HCT116 (cell line): ENCODE results near the gene POLA2. TPM values are rescaled to one million over a fixed set of nuclear protein-coding genes. Genes with fewer than 3 reads are reported as not detected.

Experiments used
- ATAC-seq: fragments of 200-7000 bp; cut with Tn5 transposase; 2 replicates; pipeline ENCODE4 v1.9.1; 2020; ENCODE audit warnings: mild to moderate bottlenecking, moderate library complexity
- BruUV-seq: library from RNA; stranded (reverse); fragments of 400-500 nt; replicated peaks from 2 replicates; lab custom pipeline; 2021; lab: Mats Ljungman, UMichigan
- CTCF ChIA-PET: fragments of 300-600 bp; sonication (Branson Sonifier 250); formaldehyde crosslinking; loops from one replicate; lab custom pipeline; 2021; ENCODE audit warnings: antibody characterized with exemption; lab: Charles Lee
- POLR2A ChIA-PET: fragments of 300-600, 350-600 bp; sonication (Branson Sonifier 250); formaldehyde crosslinking; loops from one replicate; lab custom pipeline; 2021; ENCODE audit warnings: antibody characterized with exemption; lab: Charles Lee
- RAD21 ChIA-PET, 2 experiments: fragments of 300-600 bp; sonication (Branson Sonifier 250); formaldehyde crosslinking; loops; one replicate each; lab custom pipeline; 2023; ENCODE audit warnings: low total read pairs in 2 of 2; ENCODE audit not compliant: uncharacterized antibody in 2 of 2, unreplicated experiment in 2 of 2, low non-redundant PET in 1 of 2; lab: Charles Lee
- DNase-seq: peaks from one replicate; pipeline ENCODE4 v3.0.0-alpha.2; 2010; ENCODE audit warnings: low read depth, low spot score
- H2AFZ ChIP-seq: fragments of 200-600 bp; shearing (Covaris generic), sonication (generic); 2 replicates; pipeline ENCODE4 v1.6.1; 2017; ENCODE audit warnings: low read depth, mixed run types, mixed read lengths, antibody characterized with exemption, low read length; ENCODE audit not compliant: poor library complexity, severe bottlenecking
- H3K27ac ChIP-seq: 2 replicates; pipeline ENCODE4 v1.5.1; 2012; ENCODE audit warnings: low read depth, low read length
- H3K27me3 ChIP-seq: fragments of 200-600 bp; sonication (generic); 2 replicates; pipeline ENCODE4 v1.6.1; 2016; ENCODE audit warnings: mixed run types, low read length, mixed read lengths; ENCODE audit not compliant: insufficient read depth
- H3K36me3 ChIP-seq, 2 experiments: fragments of 200-500 bp in 1 of 2; fragments of 200-600 bp in 1 of 2; sonication (Bioruptor generic) in 1 of 2; sonication (generic) in 1 of 2; 2 replicates each; pipeline versions ENCODE4 v1.5.1 to v1.6.1; 2014 to 2016; ENCODE audit warnings: low read length in 2 of 2, inconsistent platforms in 1 of 2, mixed read lengths in 1 of 2, mixed run types in 1 of 2; ENCODE audit not compliant: insufficient read depth in 2 of 2, control insufficient read depth in 1 of 2
- H3K4me1 ChIP-seq, 2 experiments: fragments of 200-600 bp in 1 of 2; sonication (generic) in 1 of 2; 2 replicates each; pipeline versions ENCODE4 v1.5.1 to v1.6.1; 2012 to 2017; ENCODE audit warnings: low read length in 2 of 2, inconsistent platforms in 1 of 2, mild to moderate bottlenecking in 1 of 2, mixed read lengths in 1 of 2, mixed run types in 1 of 2, moderate library complexity in 1 of 2; ENCODE audit not compliant: insufficient read depth in 2 of 2, control insufficient read depth in 1 of 2
- H3K4me2 ChIP-seq: fragments of 200-600 bp; sonication (generic); 2 replicates; pipeline ENCODE4 v1.6.1; 2017; ENCODE audit warnings: mixed run types, low read length, mixed read lengths
- H3K4me3 ChIP-seq, 2 experiments: fragments of 200-600 bp in 1 of 2; sonication (generic) in 1 of 2; replicated peaks in 1 of 2; 2 replicates each; pipeline ENCODE4 v1.5.1; 2011 to 2016; ENCODE audit warnings: low read length in 2 of 2, control low read depth in 1 of 2, low read depth in 1 of 2, mild to moderate bottlenecking in 1 of 2, mixed read lengths in 1 of 2, mixed run types in 1 of 2
- H3K79me2 ChIP-seq: fragments of 200-600 bp; sonication (generic); 2 replicates; pipeline ENCODE4 v1.6.1; 2017; ENCODE audit warnings: mild to moderate bottlenecking, mixed run types, low read length, moderate library complexity, mixed read lengths; ENCODE audit not compliant: insufficient read depth
- H3K9ac ChIP-seq: fragments of 200-600 bp; sonication (generic); 2 replicates; pipeline ENCODE4 v1.6.1; 2016; ENCODE audit warnings: low read length, mixed read lengths
- H3K9me2 ChIP-seq: fragments of 200-600 bp; sonication (generic), shearing (Covaris generic); 2 replicates; pipeline ENCODE4 v1.6.1; 2017; ENCODE audit warnings: mixed run types, mild to moderate bottlenecking, moderate library complexity; ENCODE audit not compliant: insufficient read depth
- H3K9me3 ChIP-seq, 2 experiments: fragments of 200-500 bp in 1 of 2; fragments of 200-600 bp in 1 of 2; sonication (Bioruptor generic) in 1 of 2; sonication (generic) in 1 of 2; 2 replicates each; pipeline ENCODE4 v1.6.1; 2014 to 2017; ENCODE audit warnings: low read length in 2 of 2, mixed read lengths in 2 of 2, inconsistent platforms in 1 of 2, low read depth in 1 of 2, mild to moderate bottlenecking in 1 of 2, mixed run types in 1 of 2, moderate library complexity in 1 of 2; ENCODE audit not compliant: control insufficient read depth in 1 of 2, insufficient read depth in 1 of 2
- H4K20me1 ChIP-seq: fragments of 200-600 bp; sonication (generic), shearing (Covaris generic); 2 replicates; pipeline ENCODE4 v1.6.1; 2017; ENCODE audit warnings: mixed run types, mild to moderate bottlenecking, moderate library complexity; ENCODE audit not compliant: insufficient read depth
- EGR1 ChIP-seq: IDR thresholded peaks from 2 replicates; pipeline ENCODE4 v1.6.1; 2012; ENCODE audit warnings: low read depth
- ELF1 ChIP-seq: IDR thresholded peaks from 2 replicates; pipeline ENCODE4 v1.6.1; 2012; ENCODE audit warnings: low read depth, borderline replicate concordance
- EZH2phosphoT487 ChIP-seq: fragments of 200-600 bp; IDR thresholded peaks from 2 replicates; pipeline ENCODE4 v1.6.1; 2018; ENCODE audit warnings: antibody characterized with exemption, borderline replicate concordance
- FOSL1 ChIP-seq: IDR thresholded peaks from 2 replicates; pipeline ENCODE4 v1.6.1; 2012; ENCODE audit warnings: low read depth
- JUND ChIP-seq: IDR thresholded peaks from 2 replicates; pipeline ENCODE4 v1.6.1; 2012
- POLR2AphosphoS5 ChIP-seq: IDR thresholded peaks from 2 replicates; pipeline ENCODE4 v1.6.1; 2011; ENCODE audit warnings: mild to moderate bottlenecking, low read depth, low read length, moderate library complexity
- RAD21 ChIP-seq: IDR thresholded peaks from 2 replicates; pipeline ENCODE4 v1.6.1; 2012; ENCODE audit warnings: low read depth, mild to moderate bottlenecking
- SIN3A ChIP-seq: IDR thresholded peaks from 2 replicates; pipeline ENCODE4 v1.6.1; 2012; ENCODE audit warnings: low read depth
- SP1 ChIP-seq: IDR thresholded peaks from 2 replicates; pipeline ENCODE4 v1.6.1; 2012; ENCODE audit warnings: low read depth
- SRF ChIP-seq: IDR thresholded peaks from 2 replicates; pipeline ENCODE4 v1.6.1; 2012; ENCODE audit warnings: low read depth
- TCF7L2 ChIP-seq: IDR thresholded peaks from 2 replicates; pipeline ENCODE4 v1.7.0; 2011; ENCODE audit warnings: borderline replicate concordance, inconsistent platforms; ENCODE audit not compliant: insufficient read depth, insufficient read length; ENCODE audit errors: extremely low read depth
- YY1 ChIP-seq: IDR thresholded peaks from 2 replicates; pipeline ENCODE4 v1.6.1; 2011; ENCODE audit warnings: low read length, low read depth, moderate library complexity, mild to moderate bottlenecking; ENCODE audit not compliant: insufficient replicate concordance; ENCODE audit errors: extremely low read depth
- ZNF274 ChIP-seq: fragments of 200-500 bp; sonication (Bioruptor generic); IDR thresholded peaks from 2 replicates; pipeline ENCODE4 v1.6.1; 2014; ENCODE audit warnings: mild to moderate bottlenecking, low read depth, low read length, inconsistent platforms
- intact Hi-C: fragments of 100-400 bp; cut with micrococcal nuclease; formaldehyde crosslinking; loops from 2 replicates; pipeline ENCODE4 v1.10.0; 2022
- total RNA-seq: library from RNA; stranded (reverse); gene quantifications from one replicate; pipeline ENCODE4 v1.2.1, GENCODE V29; 2021; ENCODE audit not compliant: unreplicated experiment
- TF ChIP-seq, protein P1 (sequence below): IDR thresholded peaks from 2 replicates; pipeline ENCODE4 v1.6.1; 2012
- TF ChIP-seq, protein P2 (sequence below): IDR thresholded peaks from 2 replicates; pipeline ENCODE4 v1.6.1; 2012
- TF ChIP-seq, protein P3 (sequence below), 3 experiments: fragments of 200-600 bp in 1 of 3; sonication (generic) in 1 of 3; IDR thresholded peaks in 2 of 3; conservative IDR thresholded peaks in 1 of 3; 2 replicates each; pipeline ENCODE4 v1.5.1; 2012 to 2017; ENCODE audit warnings: low read depth in 2 of 3, low read length in 2 of 3, antibody characterized with exemption in 1 of 3, borderline replicate concordance in 1 of 3, control low read depth in 1 of 3, mild to moderate bottlenecking in 1 of 3, mixed read lengths in 1 of 3, mixed run types in 1 of 3, moderate library complexity in 1 of 3; ENCODE audit not compliant: insufficient read depth in 1 of 3
- TF ChIP-seq, protein P4 (sequence below): IDR thresholded peaks from 2 replicates; pipeline ENCODE4 v1.6.1; 2012; ENCODE audit warnings: low read depth
- TF ChIP-seq, protein P5 (sequence below): IDR thresholded peaks from 2 replicates; pipeline ENCODE4 v1.6.1; 2011; ENCODE audit warnings: mild to moderate bottlenecking, low read length, moderate library complexity; ENCODE audit not compliant: insufficient replicate concordance; ENCODE audit errors: extremely low read depth

The POLA2 gene
- total RNA-seq, 1 experiment from 2014 or later = 20.0 TPM

DNA sequence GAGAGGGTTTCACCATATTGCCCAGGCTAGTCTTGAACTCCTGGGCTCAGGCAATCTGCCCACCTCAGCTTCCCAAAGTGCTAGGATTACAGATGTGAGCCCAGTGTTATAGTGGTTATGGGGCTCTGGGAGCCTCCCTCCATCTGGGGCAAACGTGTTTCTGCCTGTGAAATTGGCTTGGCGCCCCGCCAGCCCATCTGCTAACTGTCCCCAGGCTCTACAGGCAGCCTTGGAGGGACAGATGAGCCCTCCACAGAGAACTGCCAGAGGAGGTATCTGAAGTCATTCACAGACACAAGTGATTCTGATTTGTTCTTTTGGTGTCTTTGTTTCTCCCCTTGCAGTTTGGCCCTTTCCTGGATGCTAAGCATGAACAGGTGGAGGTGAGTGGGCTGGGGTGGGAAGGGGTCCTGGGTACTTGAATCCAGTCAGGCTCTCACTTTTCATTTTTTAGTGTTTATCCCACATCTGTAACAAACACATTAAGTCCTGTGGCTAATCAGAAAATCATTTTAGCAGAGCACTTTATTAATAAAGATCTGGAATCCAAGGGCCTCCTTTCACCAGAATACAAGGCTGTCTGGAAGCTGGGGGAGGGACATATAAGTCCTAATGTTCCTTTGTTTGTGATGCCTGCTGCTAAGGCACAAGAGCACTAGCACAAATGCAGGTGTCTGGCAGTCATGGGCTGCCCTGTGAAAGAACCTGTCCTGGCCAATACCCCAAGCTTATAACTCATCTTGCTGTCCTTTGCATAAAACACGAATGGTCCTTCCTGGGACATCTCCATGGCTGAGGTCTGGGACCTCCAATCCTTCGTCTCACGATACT is 27.2 kb downstream of the POLA2 start:
- no peak for DNase-seq
- H3K9me2 ChIP-seq = no peaks in the 10 kb centered on the region
- no peaks in the 10 kb centered on the region for H3K9me3 ChIP-seq
- no peak overlapping the region for H2AFZ ChIP-seq
- TF ChIP-seq TCF7L2 (no peak), SRF (no peak), SP1 (no peak), EZH2phosphoT487 (no peak), SIN3A (no peak), ZNF274 (no peak), RAD21 (no peak), JUND (no peak), EGR1 (no peak), YY1 (no peak), FOSL1 (no peak), ELF1 (no peak), POLR2AphosphoS5 (no peak)
- TF ChIP-seq, protein P1, sequence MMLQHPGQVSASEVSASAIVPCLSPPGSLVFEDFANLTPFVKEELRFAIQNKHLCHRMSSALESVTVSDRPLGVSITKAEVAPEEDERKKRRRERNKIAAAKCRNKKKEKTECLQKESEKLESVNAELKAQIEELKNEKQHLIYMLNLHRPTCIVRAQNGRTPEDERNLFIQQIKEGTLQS = no peak
- TF ChIP-seq, protein P2, sequence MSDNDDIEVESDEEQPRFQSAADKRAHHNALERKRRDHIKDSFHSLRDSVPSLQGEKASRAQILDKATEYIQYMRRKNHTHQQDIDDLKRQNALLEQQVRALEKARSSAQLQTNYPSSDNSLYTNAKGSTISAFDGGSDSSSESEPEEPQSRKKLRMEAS = no peak
- TF ChIP-seq, protein P3, sequence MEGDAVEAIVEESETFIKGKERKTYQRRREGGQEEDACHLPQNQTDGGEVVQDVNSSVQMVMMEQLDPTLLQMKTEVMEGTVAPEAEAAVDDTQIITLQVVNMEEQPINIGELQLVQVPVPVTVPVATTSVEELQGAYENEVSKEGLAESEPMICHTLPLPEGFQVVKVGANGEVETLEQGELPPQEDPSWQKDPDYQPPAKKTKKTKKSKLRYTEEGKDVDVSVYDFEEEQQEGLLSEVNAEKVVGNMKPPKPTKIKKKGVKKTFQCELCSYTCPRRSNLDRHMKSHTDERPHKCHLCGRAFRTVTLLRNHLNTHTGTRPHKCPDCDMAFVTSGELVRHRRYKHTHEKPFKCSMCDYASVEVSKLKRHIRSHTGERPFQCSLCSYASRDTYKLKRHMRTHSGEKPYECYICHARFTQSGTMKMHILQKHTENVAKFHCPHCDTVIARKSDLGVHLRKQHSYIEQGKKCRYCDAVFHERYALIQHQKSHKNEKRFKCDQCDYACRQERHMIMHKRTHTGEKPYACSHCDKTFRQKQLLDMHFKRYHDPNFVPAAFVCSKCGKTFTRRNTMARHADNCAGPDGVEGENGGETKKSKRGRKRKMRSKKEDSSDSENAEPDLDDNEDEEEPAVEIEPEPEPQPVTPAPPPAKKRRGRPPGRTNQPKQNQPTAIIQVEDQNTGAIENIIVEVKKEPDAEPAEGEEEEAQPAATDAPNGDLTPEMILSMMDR (IDR thresholded peaks at IDR 0.05 in 2 of 3, conservative IDR thresholded peaks at IDR 0.05 in 1 of 3; ENCODE audit: borderline replicate concordance in 1 of 3, insufficient read depth in 1 of 3, low read depth in 2 of 3, low read length in 2 of 3) = no peak
- TF ChIP-seq, protein P4, sequence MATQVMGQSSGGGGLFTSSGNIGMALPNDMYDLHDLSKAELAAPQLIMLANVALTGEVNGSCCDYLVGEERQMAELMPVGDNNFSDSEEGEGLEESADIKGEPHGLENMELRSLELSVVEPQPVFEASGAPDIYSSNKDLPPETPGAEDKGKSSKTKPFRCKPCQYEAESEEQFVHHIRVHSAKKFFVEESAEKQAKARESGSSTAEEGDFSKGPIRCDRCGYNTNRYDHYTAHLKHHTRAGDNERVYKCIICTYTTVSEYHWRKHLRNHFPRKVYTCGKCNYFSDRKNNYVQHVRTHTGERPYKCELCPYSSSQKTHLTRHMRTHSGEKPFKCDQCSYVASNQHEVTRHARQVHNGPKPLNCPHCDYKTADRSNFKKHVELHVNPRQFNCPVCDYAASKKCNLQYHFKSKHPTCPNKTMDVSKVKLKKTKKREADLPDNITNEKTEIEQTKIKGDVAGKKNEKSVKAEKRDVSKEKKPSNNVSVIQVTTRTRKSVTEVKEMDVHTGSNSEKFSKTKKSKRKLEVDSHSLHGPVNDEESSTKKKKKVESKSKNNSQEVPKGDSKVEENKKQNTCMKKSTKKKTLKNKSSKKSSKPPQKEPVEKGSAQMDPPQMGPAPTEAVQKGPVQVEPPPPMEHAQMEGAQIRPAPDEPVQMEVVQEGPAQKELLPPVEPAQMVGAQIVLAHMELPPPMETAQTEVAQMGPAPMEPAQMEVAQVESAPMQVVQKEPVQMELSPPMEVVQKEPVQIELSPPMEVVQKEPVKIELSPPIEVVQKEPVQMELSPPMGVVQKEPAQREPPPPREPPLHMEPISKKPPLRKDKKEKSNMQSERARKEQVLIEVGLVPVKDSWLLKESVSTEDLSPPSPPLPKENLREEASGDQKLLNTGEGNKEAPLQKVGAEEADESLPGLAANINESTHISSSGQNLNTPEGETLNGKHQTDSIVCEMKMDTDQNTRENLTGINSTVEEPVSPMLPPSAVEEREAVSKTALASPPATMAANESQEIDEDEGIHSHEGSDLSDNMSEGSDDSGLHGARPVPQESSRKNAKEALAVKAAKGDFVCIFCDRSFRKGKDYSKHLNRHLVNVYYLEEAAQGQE = no peak
- TF ChIP-seq, protein P5, sequence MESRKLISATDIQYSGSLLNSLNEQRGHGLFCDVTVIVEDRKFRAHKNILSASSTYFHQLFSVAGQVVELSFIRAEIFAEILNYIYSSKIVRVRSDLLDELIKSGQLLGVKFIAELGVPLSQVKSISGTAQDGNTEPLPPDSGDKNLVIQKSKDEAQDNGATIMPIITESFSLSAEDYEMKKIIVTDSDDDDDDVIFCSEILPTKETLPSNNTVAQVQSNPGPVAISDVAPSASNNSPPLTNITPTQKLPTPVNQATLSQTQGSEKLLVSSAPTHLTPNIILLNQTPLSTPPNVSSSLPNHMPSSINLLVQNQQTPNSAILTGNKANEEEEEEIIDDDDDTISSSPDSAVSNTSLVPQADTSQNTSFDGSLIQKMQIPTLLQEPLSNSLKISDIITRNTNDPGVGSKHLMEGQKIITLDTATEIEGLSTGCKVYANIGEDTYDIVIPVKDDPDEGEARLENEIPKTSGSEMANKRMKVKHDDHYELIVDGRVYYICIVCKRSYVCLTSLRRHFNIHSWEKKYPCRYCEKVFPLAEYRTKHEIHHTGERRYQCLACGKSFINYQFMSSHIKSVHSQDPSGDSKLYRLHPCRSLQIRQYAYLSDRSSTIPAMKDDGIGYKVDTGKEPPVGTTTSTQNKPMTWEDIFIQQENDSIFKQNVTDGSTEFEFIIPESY = no peak
- no peaks in the 10 kb centered on the region for H3K27me3 ChIP-seq
- BruUV-seq = no TSS peak
- no peak for ATAC-seq
- H3K4me3 ChIP-seq = no peak overlapping the region
- H3K4me2 ChIP-seq = no peak overlapping the region
- intact Hi-C loops = no loop called here
- H3K79me2 ChIP-seq = no peaks in the 10 kb centered on the region
- H3K27ac ChIP-seq = no peak overlapping the region
- POLR2A ChIA-PET = no interaction called here
- no peaks in the 10 kb centered on the region for H4K20me1 ChIP-seq
- peaks cover 5 to 10% of the 10 kb centered on the region in 2 experiments; a peak in 2 of 4 replicates for H3K4me1 ChIP-seq
- RAD21 ChIA-PET = no interaction called here
- H3K9ac ChIP-seq = no peak overlapping the region
- peaks cover 12 to 66% of the 10 kb centered on the region in 2 experiments; a peak in 2 of 4 replicates for H3K36me3 ChIP-seq
- CTCF ChIA-PET = no interaction called here
